Endothelial cell (in vitro differentiated cells): ENCODE results near the gene KCNJ6. TPM values are rescaled to one million over a fixed set of nuclear protein-coding genes. Genes with fewer than 3 reads are reported as not detected.

ENCODE experiments used
- DNase-seq: peaks from one replicate; pipeline ENCODE4 v3.0.0; 2021; ENCODE audit warnings: low spot score
- H3K27ac Mint-ChIP-seq: one replicate; pipeline ENCODE4 v1.8.0; 2021; ENCODE audit warnings: mixed read lengths, inconsistent platforms; ENCODE audit not compliant: unreplicated experiment
- H3K27me3 Mint-ChIP-seq: one replicate; pipeline ENCODE4 v1.8.0; 2021; ENCODE audit warnings: mild to moderate bottlenecking, moderate library complexity, mixed read lengths, inconsistent platforms; ENCODE audit not compliant: unreplicated experiment
- H3K36me3 Mint-ChIP-seq: one replicate; pipeline ENCODE4 v1.8.0; 2021; ENCODE audit warnings: mild to moderate bottlenecking, low read depth, mixed read lengths, inconsistent platforms; ENCODE audit not compliant: unreplicated experiment
- H3K4me1 Mint-ChIP-seq: one replicate; pipeline ENCODE4 v1.8.0; 2021; ENCODE audit warnings: mild to moderate bottlenecking, mixed read lengths, inconsistent platforms; ENCODE audit not compliant: unreplicated experiment
- H3K4me3 Mint-ChIP-seq: one replicate; pipeline ENCODE4 v1.8.0; 2021; ENCODE audit warnings: mild to moderate bottlenecking, mixed read lengths, inconsistent platforms; ENCODE audit not compliant: unreplicated experiment
- H3K9me3 Mint-ChIP-seq: one replicate; pipeline ENCODE4 v1.8.0; 2021; ENCODE audit warnings: mixed read lengths, inconsistent platforms; ENCODE audit not compliant: unreplicated experiment
- total RNA-seq: library from RNA; stranded (reverse); fragmentation: NEBNext Ultra II Directional; extraction: Animal tissue kit (Norgen Biotek cat#: 25700); gene quantifications from one replicate; pipeline ENCODE4 v1.2.1, GENCODE V29; 2021; ENCODE audit not compliant: unreplicated experiment
- TF ChIP-seq, protein P1 (sequence below): fragments of 200-600 bp; sonication (generic); IDR thresholded peaks from one replicate; pipeline ENCODE4 v1.5.0; 2021; ENCODE audit warnings: antibody characterized with exemption; ENCODE audit not compliant: unreplicated experiment

KCNJ6 gene
- total RNA-seq, 1 donor from 2014 or later: 0.41 TPM

DNA sequence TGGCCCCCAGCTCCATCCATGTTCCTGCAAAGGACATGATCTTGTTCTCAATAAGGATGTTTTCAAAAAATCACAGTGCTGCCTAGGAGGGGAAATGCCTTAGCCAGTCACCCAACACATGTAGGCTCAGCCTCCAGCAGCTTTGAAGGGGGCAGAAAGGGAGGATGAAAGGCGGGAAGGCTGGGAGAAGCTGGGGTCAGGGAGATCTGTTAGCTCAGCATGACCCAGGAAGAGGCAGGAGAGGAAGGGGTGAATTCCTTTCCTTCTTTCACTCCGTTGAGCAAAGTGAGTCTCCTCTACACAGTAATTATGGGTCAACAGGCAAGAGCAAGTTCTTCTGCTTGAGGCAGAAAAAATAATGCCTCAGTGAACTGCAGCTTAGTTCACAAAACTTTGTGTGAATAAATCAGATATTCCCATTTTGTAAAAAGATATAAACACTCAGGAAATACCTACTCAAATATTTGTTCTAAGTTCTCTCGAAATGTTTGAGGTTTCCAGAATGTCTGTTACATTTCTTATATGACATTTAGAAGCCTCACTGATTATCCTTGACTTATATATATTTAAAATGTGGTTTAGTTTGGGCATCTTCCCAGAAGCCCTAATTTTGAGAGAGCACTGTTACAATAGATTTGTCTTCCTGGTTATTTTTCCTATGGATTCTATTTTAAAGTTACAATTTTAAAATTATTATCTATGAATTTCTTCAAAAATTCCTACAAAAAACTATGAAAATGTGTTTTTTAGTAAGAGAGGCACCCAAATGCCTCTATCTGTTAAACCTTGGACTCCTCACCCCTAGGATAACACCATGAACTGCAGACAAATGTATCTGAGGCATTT, 116.8 kb downstream of the KCNJ6 start:
- no peak overlapping the region for H3K4me3 Mint-ChIP-seq
- H3K9me3 Mint-ChIP-seq: no peaks in the 10 kb centered on the region
- TF ChIP-seq, protein P1, sequence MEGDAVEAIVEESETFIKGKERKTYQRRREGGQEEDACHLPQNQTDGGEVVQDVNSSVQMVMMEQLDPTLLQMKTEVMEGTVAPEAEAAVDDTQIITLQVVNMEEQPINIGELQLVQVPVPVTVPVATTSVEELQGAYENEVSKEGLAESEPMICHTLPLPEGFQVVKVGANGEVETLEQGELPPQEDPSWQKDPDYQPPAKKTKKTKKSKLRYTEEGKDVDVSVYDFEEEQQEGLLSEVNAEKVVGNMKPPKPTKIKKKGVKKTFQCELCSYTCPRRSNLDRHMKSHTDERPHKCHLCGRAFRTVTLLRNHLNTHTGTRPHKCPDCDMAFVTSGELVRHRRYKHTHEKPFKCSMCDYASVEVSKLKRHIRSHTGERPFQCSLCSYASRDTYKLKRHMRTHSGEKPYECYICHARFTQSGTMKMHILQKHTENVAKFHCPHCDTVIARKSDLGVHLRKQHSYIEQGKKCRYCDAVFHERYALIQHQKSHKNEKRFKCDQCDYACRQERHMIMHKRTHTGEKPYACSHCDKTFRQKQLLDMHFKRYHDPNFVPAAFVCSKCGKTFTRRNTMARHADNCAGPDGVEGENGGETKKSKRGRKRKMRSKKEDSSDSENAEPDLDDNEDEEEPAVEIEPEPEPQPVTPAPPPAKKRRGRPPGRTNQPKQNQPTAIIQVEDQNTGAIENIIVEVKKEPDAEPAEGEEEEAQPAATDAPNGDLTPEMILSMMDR: no peak
- peaks cover 10% of the 10 kb centered on the region for H3K4me1 Mint-ChIP-seq
- peaks cover 3% of the 10 kb centered on the region for H3K27me3 Mint-ChIP-seq
- no peak for DNase-seq
- H3K27ac Mint-ChIP-seq: no peak overlapping the region
- H3K36me3 Mint-ChIP-seq: no peaks in the 10 kb centered on the region

DNA sequence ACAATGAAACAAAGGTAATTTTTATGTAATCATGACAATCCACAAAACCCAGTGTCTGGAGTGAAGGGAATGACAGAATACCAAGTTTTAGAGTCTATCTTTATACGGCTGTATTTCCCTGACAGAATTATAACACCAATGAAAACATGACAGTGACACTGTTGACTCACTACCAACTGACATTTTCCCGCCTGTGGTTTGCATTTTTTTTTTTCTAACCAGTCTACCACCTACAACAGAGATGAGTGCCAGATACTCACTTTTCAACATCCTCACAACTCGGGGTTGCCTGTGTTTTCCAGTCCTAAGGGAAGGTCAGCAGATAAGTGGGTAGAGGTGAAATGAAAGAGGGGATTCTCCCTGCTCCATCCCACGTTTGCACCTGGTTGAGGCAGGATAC, 118.9 kb downstream of the KCNJ6 start:
- H3K27ac Mint-ChIP-seq: no peak overlapping the region
- H3K27me3 Mint-ChIP-seq: peaks cover 3% of the 10 kb centered on the region
- peaks cover 10% of the 10 kb centered on the region for H3K4me1 Mint-ChIP-seq
- H3K36me3 Mint-ChIP-seq: no peaks in the 10 kb centered on the region
- TF ChIP-seq, protein P1: no peak
- no peak for DNase-seq
- H3K9me3 Mint-ChIP-seq: no peaks in the 10 kb centered on the region
- no peak overlapping the region for H3K4me3 Mint-ChIP-seq

DNA sequence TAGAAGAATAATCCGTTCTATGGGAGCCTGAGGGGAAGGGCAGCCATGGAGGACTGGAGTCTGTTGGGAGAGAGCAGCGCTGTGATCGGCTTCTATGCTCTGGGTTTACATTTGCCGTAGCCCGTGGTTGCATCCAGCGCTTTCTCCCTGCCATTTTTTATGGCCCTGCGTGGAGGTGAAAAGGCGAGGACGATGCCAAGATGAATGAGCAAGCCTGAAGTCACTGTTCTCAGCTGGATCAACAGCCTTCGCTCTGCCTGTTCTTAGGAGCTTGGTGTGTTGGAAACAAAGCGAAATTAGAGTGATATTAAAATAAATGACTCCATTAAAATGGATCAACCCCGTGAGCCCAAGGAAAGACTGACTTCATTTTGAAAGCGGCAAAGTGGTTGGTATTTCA, 120.2 kb downstream of the KCNJ6 start:
- no peaks in the 10 kb centered on the region for H3K36me3 Mint-ChIP-seq
- H3K4me1 Mint-ChIP-seq: peaks cover 5% of the 10 kb centered on the region
- H3K27ac Mint-ChIP-seq: no peak overlapping the region
- TF ChIP-seq, protein P1: no peak
- no peak overlapping the region for H3K4me3 Mint-ChIP-seq
- no peak for DNase-seq
- peaks cover 3% of the 10 kb centered on the region for H3K27me3 Mint-ChIP-seq
- H3K9me3 Mint-ChIP-seq: no peaks in the 10 kb centered on the region

DNA sequence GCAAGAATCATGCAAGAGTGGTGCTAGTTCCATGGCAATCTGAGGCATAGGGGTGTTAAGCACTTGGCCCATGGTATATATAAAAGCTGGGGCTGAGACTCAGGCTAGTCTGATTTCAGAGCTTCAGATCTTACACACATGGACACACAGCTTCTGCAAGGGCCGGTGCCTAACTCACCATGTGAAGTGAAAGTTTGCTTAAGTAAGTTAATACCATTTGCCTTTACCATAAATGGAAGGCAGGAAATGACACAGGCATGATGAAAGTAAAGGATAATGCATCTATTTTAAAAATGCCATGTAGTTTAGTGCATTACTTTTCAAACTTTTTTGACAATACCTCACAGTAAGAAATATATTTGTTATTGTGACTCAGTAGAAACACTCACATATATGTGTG, 122.6 kb downstream of the KCNJ6 start:
- Mint-ChIP-seq H3K4me1 (no peaks in the 10 kb centered on the region), H3K9me3 (no peaks in the 10 kb centered on the region), H3K27ac (no peak overlapping the region), H3K4me3 (no peak overlapping the region), H3K36me3 (no peaks in the 10 kb centered on the region), H3K27me3 (peaks cover 3% of the 10 kb centered on the region)
- DNase-seq: no peak
- TF ChIP-seq, protein P1: no peak

DNA sequence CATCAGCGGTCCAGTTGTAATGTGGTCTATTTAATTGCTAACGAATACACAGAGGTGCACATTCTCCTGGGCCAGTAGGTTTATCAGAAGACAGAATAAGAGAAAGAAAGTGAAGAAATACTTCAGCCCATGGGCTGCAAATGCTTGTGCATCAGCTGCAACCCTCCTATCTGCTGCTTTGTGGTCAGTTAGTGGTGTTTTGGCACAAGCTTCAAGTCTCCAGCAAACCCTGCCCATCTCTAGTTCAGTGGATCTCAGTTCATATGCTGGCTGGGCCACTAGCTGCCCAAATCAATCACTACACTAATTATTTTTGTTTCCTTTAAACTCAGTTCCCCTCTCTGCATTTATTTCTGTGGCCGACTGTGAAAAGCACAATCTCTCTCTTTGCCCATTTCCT, 124.2 kb downstream of the KCNJ6 start:
- Mint-ChIP-seq H3K27me3 (peaks cover 3% of the 10 kb centered on the region), H3K9me3 (no peaks in the 10 kb centered on the region), H3K4me1 (no peaks in the 10 kb centered on the region), H3K36me3 (no peaks in the 10 kb centered on the region), H3K4me3 (no peak overlapping the region), H3K27ac (no peak overlapping the region)
- no peak for DNase-seq
- TF ChIP-seq, protein P1: no peak
